ENCODE results near the gene ADAMTS1. TPM values are rescaled to one million over a fixed set of nuclear protein-coding genes. Genes with fewer than 3 reads are reported as not detected.
A peak's percentile ranks its signal among the peaks of the same experiment; 100 is the strongest.

ADAMTS1 gene
- total RNA-seq, 6 experiments from 2014 or later = 229 to 346 (median 292) TPM

DNA sequence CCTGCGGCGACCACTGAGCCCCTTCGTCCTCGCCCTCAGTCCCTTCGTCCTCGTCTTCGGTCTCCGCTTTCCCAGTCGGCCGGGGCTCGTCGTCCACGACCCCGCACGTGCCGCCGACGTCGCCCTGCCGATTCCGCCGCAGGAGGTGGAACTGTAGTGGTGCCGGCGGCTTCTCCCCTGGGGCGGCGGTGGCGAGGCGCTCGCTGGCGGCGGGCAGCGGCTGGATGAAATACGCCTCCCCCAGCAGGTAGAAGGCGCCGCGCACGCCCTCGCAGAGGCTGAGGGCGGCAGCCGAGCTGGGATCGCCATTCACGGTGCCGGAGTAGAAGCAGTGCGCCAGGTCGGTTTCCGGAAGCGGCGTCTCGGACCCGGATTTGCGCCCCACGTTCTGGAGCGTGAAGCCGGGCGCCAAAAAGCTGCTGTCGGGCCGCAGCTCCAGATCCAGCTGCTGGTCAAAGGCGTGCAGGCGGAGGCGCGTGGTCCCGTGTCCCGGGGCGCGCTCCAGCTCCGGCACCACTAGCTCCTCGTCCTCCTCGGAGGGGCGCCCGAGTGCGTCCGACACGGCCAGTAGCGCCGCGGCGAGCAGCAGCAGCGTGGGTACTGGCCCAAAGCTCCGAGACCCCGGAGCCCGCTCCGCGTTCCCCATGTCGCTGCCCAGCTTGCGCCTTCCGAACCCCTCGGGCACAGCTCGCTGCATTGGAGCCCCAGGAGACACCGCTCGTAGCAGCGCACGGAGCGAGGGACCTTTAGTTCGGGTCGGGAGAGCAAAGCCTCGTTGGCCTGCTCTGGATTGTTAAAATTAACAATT lies 747 bp downstream of the ADAMTS1 start:
- Mint-ChIP-seq H3K9me3 (peaks cover 13% of the 10 kb centered on the region), H3K36me3 (ENCODE audit: low read depth) (peaks cover 46% of the 10 kb centered on the region), H3K4me3 (peak overlapping the region; percentile 94), H3K27ac (peak overlapping the region; percentile 94), H3K27me3 (ENCODE audit: insufficient read depth) (peaks cover 26% of the 10 kb centered on the region), H3K4me1 (ENCODE audit: low read depth) (peaks cover 47% of the 10 kb centered on the region)
- TF ChIP-seq, protein P1, sequence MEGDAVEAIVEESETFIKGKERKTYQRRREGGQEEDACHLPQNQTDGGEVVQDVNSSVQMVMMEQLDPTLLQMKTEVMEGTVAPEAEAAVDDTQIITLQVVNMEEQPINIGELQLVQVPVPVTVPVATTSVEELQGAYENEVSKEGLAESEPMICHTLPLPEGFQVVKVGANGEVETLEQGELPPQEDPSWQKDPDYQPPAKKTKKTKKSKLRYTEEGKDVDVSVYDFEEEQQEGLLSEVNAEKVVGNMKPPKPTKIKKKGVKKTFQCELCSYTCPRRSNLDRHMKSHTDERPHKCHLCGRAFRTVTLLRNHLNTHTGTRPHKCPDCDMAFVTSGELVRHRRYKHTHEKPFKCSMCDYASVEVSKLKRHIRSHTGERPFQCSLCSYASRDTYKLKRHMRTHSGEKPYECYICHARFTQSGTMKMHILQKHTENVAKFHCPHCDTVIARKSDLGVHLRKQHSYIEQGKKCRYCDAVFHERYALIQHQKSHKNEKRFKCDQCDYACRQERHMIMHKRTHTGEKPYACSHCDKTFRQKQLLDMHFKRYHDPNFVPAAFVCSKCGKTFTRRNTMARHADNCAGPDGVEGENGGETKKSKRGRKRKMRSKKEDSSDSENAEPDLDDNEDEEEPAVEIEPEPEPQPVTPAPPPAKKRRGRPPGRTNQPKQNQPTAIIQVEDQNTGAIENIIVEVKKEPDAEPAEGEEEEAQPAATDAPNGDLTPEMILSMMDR (IDR thresholded peaks at IDR 0.05) = peak; percentile 2; the same call in 1 of the 2 replicates
- DNase-seq = peak; percentile 52

DNA sequence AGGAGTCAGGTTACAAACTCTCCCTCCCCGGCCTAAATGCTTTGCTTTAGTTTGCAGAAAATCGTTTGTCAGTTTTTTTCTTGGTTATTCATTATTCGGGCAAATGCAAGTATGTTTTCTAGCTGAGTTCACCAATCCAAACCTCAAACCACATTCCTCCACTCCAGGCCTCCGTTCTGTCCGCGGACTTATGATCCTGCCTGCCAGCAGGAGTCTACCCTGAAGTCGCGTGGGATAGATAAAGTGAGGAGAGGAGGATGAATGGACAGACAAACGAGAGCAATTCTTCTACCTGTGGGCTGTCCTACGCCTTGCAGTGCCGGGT lies 1.3 kb downstream of the ADAMTS1 start:
- peaks cover 26% of the 10 kb centered on the region for H3K27me3 Mint-ChIP-seq (ENCODE audit: insufficient read depth)
- peak overlapping the region; percentile 94 for H3K27ac Mint-ChIP-seq
- peak overlapping the region; percentile 94 for H3K4me3 Mint-ChIP-seq
- TF ChIP-seq, protein P1 (IDR thresholded peaks at IDR 0.05) = no peak
- peaks cover 52% of the 10 kb centered on the region for H3K36me3 Mint-ChIP-seq (ENCODE audit: low read depth)
- H3K4me1 Mint-ChIP-seq (ENCODE audit: low read depth) = peaks cover 52% of the 10 kb centered on the region
- peaks cover 13% of the 10 kb centered on the region for H3K9me3 Mint-ChIP-seq
- peak; percentile 76 for DNase-seq

DNA sequence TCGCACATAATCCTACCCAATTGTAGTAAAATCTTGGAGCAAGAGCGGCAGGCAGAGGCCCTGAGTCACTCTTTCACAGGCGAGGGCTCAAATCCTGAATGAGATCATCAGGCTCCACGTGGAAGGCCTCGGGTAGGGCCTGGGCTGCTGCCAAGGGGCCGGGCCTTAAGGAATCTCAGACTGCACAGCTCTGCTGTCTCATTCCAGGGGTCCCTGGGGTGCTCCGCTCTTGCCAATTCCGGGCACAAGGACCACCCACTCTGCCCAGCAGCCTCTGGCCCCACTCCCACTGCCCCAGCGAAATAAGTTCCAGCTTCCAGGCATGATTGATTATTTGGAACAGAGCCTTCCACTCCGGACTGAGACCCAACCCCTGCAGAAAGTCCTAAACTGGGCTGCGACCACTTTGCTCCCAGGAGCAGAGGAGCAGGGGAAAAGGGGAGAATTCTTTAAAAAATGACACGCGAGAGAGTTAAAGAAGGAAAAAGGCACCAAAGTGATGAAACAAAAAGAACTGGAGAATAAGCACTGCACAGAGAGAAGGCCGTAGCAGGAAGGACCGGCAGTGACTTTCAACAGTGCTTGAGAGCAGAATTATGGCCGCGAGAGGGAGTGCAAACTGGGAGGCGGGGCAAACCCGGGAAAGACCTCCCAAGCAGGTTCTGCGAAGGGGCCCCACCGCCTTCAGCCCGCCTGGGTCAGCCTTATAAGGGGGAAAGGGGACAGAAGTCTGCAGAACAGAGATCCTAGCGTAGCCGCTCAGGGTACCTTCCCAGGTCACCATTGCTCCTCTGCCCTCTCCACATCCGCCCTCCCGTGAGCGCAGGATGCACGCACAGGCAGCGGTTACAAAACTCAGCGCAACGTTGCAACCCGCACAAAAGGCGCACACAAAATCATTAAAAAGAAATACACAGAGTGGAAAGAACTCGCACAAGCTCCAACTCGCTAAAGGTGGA lies 2.0 kb downstream of the ADAMTS1 start:
- H3K4me1 Mint-ChIP-seq (ENCODE audit: low read depth) = peaks cover 59% of the 10 kb centered on the region
- peaks cover 58% of the 10 kb centered on the region for H3K36me3 Mint-ChIP-seq (ENCODE audit: low read depth)
- peak; percentile 96 for DNase-seq
- TF ChIP-seq, protein P1 (IDR thresholded peaks at IDR 0.05) = peak; percentile 58
- peak overlapping the region; percentile 94 for H3K27ac Mint-ChIP-seq
- peaks cover 13% of the 10 kb centered on the region for H3K9me3 Mint-ChIP-seq
- peaks cover 26% of the 10 kb centered on the region for H3K27me3 Mint-ChIP-seq (ENCODE audit: insufficient read depth)
- peak overlapping the region; percentile 94 for H3K4me3 Mint-ChIP-seq

DNA sequence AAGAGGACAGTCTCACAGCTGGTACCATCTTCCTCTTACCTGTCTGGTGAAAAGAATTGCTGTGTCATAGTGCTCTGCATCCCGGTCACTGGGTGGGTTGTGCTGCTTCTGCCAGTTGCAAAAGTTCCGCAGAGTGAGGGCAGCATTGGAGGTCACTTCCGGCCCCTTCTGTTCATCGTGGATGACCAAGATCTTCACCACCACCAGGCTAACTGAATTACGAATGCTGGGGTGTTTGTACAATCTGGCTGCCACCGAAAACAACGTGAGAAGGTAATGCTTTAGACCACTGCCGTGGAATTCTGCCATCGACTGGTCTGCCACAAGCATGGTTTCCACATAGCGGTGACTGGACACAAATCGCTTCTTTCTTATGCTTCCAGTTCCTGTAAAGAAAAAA lies 2.9 kb downstream of the ADAMTS1 start:
- Mint-ChIP-seq H3K36me3 (ENCODE audit: low read depth) (peaks cover 65% of the 10 kb centered on the region), H3K27me3 (ENCODE audit: insufficient read depth) (peaks cover 29% of the 10 kb centered on the region), H3K27ac (peak overlapping the region; percentile 94), H3K4me1 (ENCODE audit: low read depth) (peaks cover 64% of the 10 kb centered on the region), H3K9me3 (peaks cover 13% of the 10 kb centered on the region), H3K4me3 (peak overlapping the region; percentile 94)
- DNase-seq = peak; percentile 65
- TF ChIP-seq, protein P1 (IDR thresholded peaks at IDR 0.05) = no peak

DNA sequence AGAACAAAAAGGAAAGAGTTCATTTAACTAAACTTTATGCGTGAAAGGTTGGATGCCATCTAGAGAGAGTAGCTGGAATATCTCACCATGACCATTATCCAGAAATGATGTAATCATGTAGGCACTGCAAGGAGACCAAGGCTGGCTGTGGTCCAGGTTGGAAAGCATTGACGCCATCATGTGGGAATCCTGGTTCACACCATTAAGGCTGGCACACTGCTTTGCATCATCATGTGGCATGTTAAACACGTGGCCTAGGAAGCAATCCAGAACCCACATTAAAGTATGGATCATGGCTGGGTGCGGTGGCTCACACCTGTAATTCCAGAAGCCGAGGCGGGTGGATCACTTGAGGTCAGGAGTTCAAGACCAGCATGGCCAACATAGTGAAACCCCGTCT lies 4.3 kb downstream of the ADAMTS1 start:
- peaks cover 65% of the 10 kb centered on the region for H3K4me1 Mint-ChIP-seq (ENCODE audit: low read depth)
- peaks cover 33% of the 10 kb centered on the region for H3K27me3 Mint-ChIP-seq (ENCODE audit: insufficient read depth)
- H3K36me3 Mint-ChIP-seq (ENCODE audit: low read depth) = peaks cover 73% of the 10 kb centered on the region
- TF ChIP-seq, protein P1 (IDR thresholded peaks at IDR 0.05) = peak; percentile 46; the same call in 1 of the 2 replicates
- peaks cover 13% of the 10 kb centered on the region for H3K9me3 Mint-ChIP-seq
- DNase-seq = peak; percentile 82
- H3K27ac Mint-ChIP-seq = peak overlapping the region; percentile 64
- H3K4me3 Mint-ChIP-seq = peak overlapping the region; percentile 94
